A549 (cell line): ENCODE data around the gene SP140L. TPM values are rescaled to one million over a fixed set of nuclear protein-coding genes. Genes with fewer than 3 reads are reported as not detected.
"Not testable (repeated sequence)": the region's sequence is repeated elsewhere in the genome, so short reads cannot be mapped to it uniquely, and the experiment has no call there.

Source experiments
- ATAC-seq, 2 experiments: fragments of 200-7000 bp in 1 of 2; fragments of >200 bp in 1 of 2; cut with Nextera tagmentation in 1 of 2; cut with Tn5 transposase in 1 of 2; 3 replicates each; pipeline versions ENCODE4 v1.8.0 to v1.9.1; 2018 to 2020; ENCODE audit warnings: mild to moderate bottlenecking in 1 of 2, moderate library complexity in 1 of 2
- CTCF ChIA-PET: fragments of 300-600 bp; sonication (Branson Sonifier 250); formaldehyde crosslinking; extraction: SDS; loops from one replicate; lab custom pipeline; 2021; ENCODE audit warnings: antibody characterized with exemption, inconsistent platforms; lab: Yijun Ruan, JAX
- POLR2A ChIA-PET: fragments of 350-600 bp; formaldehyde crosslinking; extraction: SDS; loops from one replicate; lab custom pipeline; 2021; ENCODE audit warnings: antibody characterized with exemption, inconsistent platforms; lab: Yijun Ruan, JAX
- DNase-seq, 2 experiments: peaks; one replicate each; pipeline versions ENCODE4 v3.0.0 to v3.0.0-alpha.2; 2011 to 2016; ENCODE audit warnings: low read depth in 1 of 2, low spot score in 1 of 2
- FAIRE-seq: peaks from 2 replicates; lab custom pipeline; 2011; peaks lifted over from hg19 to GRCh38; lab: Jason Lieb, UNC
- H3K27ac ChIP-seq, 2 experiments: fragments of >200 bp; sonication (Bioruptor Twin); formaldehyde crosslinking; 3 replicates each; pipeline ENCODE4 v1.5.1; 2016 to 2017
- H3K4me1 ChIP-seq: fragments of >200 bp; sonication (Bioruptor Twin); formaldehyde crosslinking; 3 replicates; pipeline ENCODE4 v1.6.1; 2016
- H3K4me2 ChIP-seq: fragments of >200 bp; sonication (Bioruptor Twin); formaldehyde crosslinking; 3 replicates; pipeline ENCODE4 v1.6.1; 2016
- H3K4me3 ChIP-seq: fragments of >200 bp; sonication (Bioruptor Twin); formaldehyde crosslinking; 3 replicates; pipeline ENCODE4 v1.5.1; 2016
- H3K9me3 ChIP-seq: fragments of >200 bp; sonication (Bioruptor Twin); formaldehyde crosslinking; 3 replicates; pipeline ENCODE4 v1.6.1; 2016
- CBX8 ChIP-seq: fragments of 200-600 bp; sonication (generic); IDR thresholded peaks from 2 replicates; pipeline ENCODE4 v1.6.1; 2016
- EHMT2 ChIP-seq: fragments of 200-600 bp; sonication (generic); IDR thresholded peaks from 2 replicates; pipeline ENCODE4 v1.6.1; 2016; ENCODE audit warnings: antibody characterized with exemption, low read depth, mild to moderate bottlenecking, moderate library complexity
- ESRRA ChIP-seq: fragments of 150-350 bp; IDR thresholded peaks from 2 replicates; pipeline ENCODE4 v1.6.1; 2014; ENCODE audit warnings: mild to moderate bottlenecking, low read length, borderline replicate concordance
- FOXS1 ChIP-seq: fragments of 250-450 bp; sonication (Bioruptor Pico); IDR thresholded peaks from 2 replicates; pipeline ENCODE4 v1.5.0; 2020; ENCODE audit warnings: mild to moderate bottlenecking, moderate library complexity
- KDM5A ChIP-seq: fragments of 200-600 bp; sonication (generic); IDR thresholded peaks from 2 replicates; pipeline ENCODE4 v1.6.1; 2016; ENCODE audit warnings: antibody characterized with exemption, mild to moderate bottlenecking
- MYC ChIP-seq: IDR thresholded peaks from 2 replicates; pipeline ENCODE4 v1.6.1; 2012; ENCODE audit warnings: mild to moderate bottlenecking, inconsistent platforms, low read length, improper control_type of control experiment, borderline replicate concordance
- RAD21 ChIP-seq, 2 experiments: fragments of >200 bp in 1 of 2; sonication (Bioruptor Twin) in 1 of 2; formaldehyde crosslinking in 1 of 2; IDR thresholded peaks in 1 of 2; conservative IDR thresholded peaks in 1 of 2; 2 replicates in 1 of 2; 3 replicates in 1 of 2; pipeline ENCODE4 v1.6.1; 2012 to 2018; ENCODE audit warnings: inconsistent platforms in 1 of 2
- RARB ChIP-seq: fragments of 250-450 bp; sonication (Bioruptor Pico); IDR thresholded peaks from 2 replicates; pipeline ENCODE4 v1.8.0; 2021; ENCODE audit warnings: mild to moderate bottlenecking, moderate library complexity
- ZFP36 ChIP-seq: fragments of 450-650 bp; IDR thresholded peaks from 2 replicates; pipeline ENCODE4 v1.6.1; 2014; ENCODE audit warnings: borderline replicate concordance; ENCODE audit not compliant: partially characterized antibody
- WGBS: methylation state at CpG from one replicate; pipeline ENCODE4 v1.1.6; 2017; ENCODE audit errors: missing lambda C conversion rate; 5-methylcytosine and 5-hydroxymethylcytosine counted together
- polyA plus RNA-seq, 4 experiments: library from polyadenylated mRNA; depleted of rRNA in 3 of 4; stranded (reverse); fragments of >200 nt; fragmentation: RNase III in 1 of 4; extraction: RNeasy Plus Mini Kit Qiagen cat#74134 plus additional on column Dnase treatment in 1 of 4; gene quantifications; 2 replicates in 3 of 4; 3 replicates in 1 of 4; pipeline ENCODE4 v1.2.3, GENCODE V29; 2011 to 2017
- TF ChIP-seq, protein P1 (sequence below): fragments of >200 bp; sonication (Bioruptor Twin); formaldehyde crosslinking; IDR thresholded peaks from 3 replicates; pipeline ENCODE4 v1.5.1; 2016

The SP140L gene
- polyA plus RNA-seq, 2 of the 4 experiments (the other 2 are of a cell fraction) = 1.7 to 2.5 TPM

- 20% methylated on average over 1 of the region's 2 CpGs for WGBS
Measured at GRCh38 chr2:230307485-230307884, 19.5 kb upstream of the SP140L start.

DNA sequence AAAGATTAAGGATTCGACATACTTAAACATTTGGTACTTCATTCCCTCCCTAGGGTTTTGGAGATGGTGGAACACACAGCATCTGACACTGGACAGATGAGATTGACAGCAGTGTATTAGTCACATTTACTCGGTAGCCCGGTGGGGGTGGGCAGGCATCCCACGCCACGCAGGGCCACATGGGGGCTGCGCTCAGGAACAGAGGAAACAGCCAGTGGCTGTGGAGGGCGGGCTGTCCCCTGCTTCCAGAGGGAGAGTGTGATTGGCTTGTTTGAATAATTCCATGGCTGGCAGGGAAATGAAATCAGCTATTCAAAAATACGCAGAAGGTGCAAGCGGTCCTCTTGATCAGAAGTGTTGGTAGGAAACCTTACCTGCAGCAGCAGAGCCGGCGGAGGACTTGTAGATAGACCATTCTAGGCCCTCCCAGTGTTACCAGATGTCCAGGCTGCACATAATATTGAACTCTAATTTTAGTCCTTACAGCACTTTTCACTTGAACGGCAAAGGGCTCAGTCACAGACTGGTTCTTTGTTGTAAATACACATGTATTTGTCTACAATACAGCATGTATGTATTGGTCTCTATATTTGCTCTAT is 18.5 kb upstream of the SP140L start:
- ATAC-seq = no peak
- DNase-seq = no peak
- TF ChIP-seq ESRRA = no peak
- TF ChIP-seq RARB (CRISPR knock-in tag) = no peak
- TF ChIP-seq, protein P1, sequence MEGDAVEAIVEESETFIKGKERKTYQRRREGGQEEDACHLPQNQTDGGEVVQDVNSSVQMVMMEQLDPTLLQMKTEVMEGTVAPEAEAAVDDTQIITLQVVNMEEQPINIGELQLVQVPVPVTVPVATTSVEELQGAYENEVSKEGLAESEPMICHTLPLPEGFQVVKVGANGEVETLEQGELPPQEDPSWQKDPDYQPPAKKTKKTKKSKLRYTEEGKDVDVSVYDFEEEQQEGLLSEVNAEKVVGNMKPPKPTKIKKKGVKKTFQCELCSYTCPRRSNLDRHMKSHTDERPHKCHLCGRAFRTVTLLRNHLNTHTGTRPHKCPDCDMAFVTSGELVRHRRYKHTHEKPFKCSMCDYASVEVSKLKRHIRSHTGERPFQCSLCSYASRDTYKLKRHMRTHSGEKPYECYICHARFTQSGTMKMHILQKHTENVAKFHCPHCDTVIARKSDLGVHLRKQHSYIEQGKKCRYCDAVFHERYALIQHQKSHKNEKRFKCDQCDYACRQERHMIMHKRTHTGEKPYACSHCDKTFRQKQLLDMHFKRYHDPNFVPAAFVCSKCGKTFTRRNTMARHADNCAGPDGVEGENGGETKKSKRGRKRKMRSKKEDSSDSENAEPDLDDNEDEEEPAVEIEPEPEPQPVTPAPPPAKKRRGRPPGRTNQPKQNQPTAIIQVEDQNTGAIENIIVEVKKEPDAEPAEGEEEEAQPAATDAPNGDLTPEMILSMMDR = no peak
- TF ChIP-seq, all 56 proteins: peak for 0
- no peak for FAIRE-seq
- Histone ChIP-seq H3K27ac (no peak overlapping the region), H3K4me2 (no peak overlapping the region), H3K4me3 (no peak overlapping the region), H3K4me1 (no peaks in the 10 kb centered on the region), H3K9me3 (no peaks in the 10 kb centered on the region)
- 55% methylated on average over 12 of the region's 12 CpGs for WGBS
- ChIA-PET CTCF (no interaction called here), POLR2A (no interaction called here)

More at GRCh38 chr2:230307485-230307884, 19.5 kb upstream of the SP140L start:
- DNase-seq (no peak), FAIRE-seq (no peak), ATAC-seq (no peak)
- CTCF ChIA-PET = interaction anchor here (1.0 kb wide), 1 partner anchor 21 kb away, joined by 3 read pairs; no protein-coding TSS in a partner anchor
- Histone ChIP-seq H3K9me3 (no peaks in the 10 kb centered on the region), H3K4me2 (no peak overlapping the region), H3K4me3 (no peak overlapping the region), H3K27ac (no peak overlapping the region), H3K4me1 (no peaks in the 10 kb centered on the region)
- POLR2A ChIA-PET = no interaction called here
- TF ChIP-seq EHMT2 (no peak), CBX8 (no peak), KDM5A (no peak)

DNA sequence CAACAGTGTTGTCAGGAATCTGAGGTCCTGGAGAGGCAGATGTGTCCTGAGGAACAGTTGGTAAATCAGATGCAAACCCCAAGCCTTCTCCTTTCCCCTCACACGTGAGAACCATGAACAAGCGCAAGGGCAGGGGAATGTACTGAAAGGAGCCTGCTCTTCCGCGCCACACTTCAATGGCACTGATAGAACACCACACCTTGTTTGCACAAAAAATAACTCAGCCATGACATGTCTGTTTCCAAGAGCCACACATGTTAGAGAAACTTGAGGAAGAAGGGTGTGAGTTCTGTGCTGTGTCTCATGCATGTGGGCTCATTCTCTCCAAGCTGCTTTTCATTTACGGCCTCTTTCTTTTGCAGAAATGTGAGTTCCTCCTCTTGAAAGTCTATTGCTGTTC is 16.2 kb upstream of the SP140L start:
- H3K27ac ChIP-seq, H3K9me3 ChIP-seq, POLR2A ChIA-PET, H3K4me1 ChIP-seq, ATAC-seq, DNase-seq, FAIRE-seq, H3K4me2 ChIP-seq, CTCF ChIA-PET, H3K4me3 ChIP-seq: not testable (repeated sequence)
- WGBS = 80% methylated on average over 1 of the region's 5 CpGs

DNA sequence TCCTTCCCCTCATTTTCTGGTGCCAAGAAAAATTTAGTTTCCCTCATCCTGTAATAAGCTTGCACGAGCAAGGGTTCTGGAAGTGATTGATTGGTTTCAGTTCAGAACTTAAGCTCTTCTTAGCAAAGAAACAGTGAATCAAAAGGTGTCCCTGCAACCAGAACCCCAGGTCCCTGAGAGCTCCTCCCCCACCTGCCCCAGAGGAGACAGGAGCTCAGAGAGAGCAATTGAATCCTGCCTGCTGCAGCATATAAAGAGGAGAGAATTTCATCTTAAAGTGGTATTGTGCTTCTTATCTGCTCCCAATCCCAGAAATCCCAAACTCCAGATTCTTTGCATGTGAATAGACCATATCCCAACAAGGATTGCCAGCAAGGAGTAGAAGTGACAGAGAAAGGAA is 15.4 kb upstream of the SP140L start:
- CTCF ChIA-PET, H3K9me3 ChIP-seq, DNase-seq, FAIRE-seq, H3K4me2 ChIP-seq, POLR2A ChIA-PET, H3K4me3 ChIP-seq, ATAC-seq, H3K4me1 ChIP-seq, H3K27ac ChIP-seq: not testable (repeated sequence)
- 65% methylated on average over 1 of the region's 1 CpG for whole genome bisulfite sequencing

DNA sequence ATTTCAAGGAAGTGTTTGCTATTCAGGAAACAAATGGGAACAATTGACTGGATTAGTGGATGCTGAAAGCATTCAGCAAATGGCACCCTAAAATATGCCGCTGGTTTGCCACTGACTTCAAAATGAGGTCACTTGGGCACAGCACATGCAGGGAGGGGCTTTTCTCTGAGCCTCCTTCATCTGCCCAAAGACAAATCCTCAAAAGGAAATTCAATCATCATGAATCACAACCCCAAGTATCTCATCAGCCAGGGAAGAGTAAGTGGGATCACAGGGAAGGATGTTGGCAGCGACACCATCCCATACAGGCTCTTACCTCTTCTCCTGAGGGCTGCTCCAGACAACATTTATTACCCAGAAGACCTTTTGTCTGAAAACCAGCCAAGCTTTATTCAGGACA is 14.4 kb upstream of the SP140L start:
- H3K4me1 ChIP-seq = no peaks in the 10 kb centered on the region
- TF ChIP-seq FOXS1 (CRISPR knock-in tag) (no peak), MYC (no peak), ZFP36 (no peak), RAD21 (conservative IDR thresholded peaks at IDR 0.05 in 1 of 2, IDR thresholded peaks at IDR 0.05 in 1 of 2) (no peak)
- TF ChIP-seq, all 56 proteins: peak for 0
- DNase-seq (no peak), ATAC-seq (no peak), FAIRE-seq (no peak)
- no peak overlapping the region for H3K4me2 ChIP-seq
- ChIA-PET POLR2A (no interaction called here), CTCF (interaction anchor here (0.6 kb wide), 1 partner anchor 489 kb away, joined by 3 read pairs; no protein-coding TSS in a partner anchor)
- 74% methylated on average over 2 of the region's 2 CpGs for WGBS
- no peak overlapping the region for H3K27ac ChIP-seq
- no peaks in the 10 kb centered on the region for H3K9me3 ChIP-seq
- H3K4me3 ChIP-seq = no peak overlapping the region
